PC-3 (cell line): ENCODE measurements around the gene VTA1. TPM values are rescaled to one million over a fixed set of nuclear protein-coding genes. Genes with fewer than 3 reads are reported as not detected.

Experiments used
- ATAC-seq: fragments of 200-7000 bp; cut with Tn5 transposase; 2 replicates; pipeline ENCODE4 v1.9.1; 2020; ENCODE audit warnings: mild to moderate bottlenecking, moderate library complexity
- BruUV-seq: library from RNA; stranded (reverse); fragments of 400-500 nt; replicated peaks from 2 replicates; lab custom pipeline; 2021; lab: Mats Ljungman, UMichigan
- CTCF ChIA-PET: fragments of 300-600 bp; sonication (Branson Sonifier 250); formaldehyde crosslinking; loops from one replicate; lab custom pipeline; 2022; ENCODE audit warnings: antibody characterized with exemption; lab: Charles Lee
- POLR2A ChIA-PET: fragments of 300-600 bp; sonication (Branson Sonifier 250); formaldehyde crosslinking; loops from one replicate; lab custom pipeline; 2022; ENCODE audit warnings: antibody characterized with exemption; ENCODE audit not compliant: unreplicated experiment; lab: Charles Lee
- DNase-seq: peaks from one replicate; pipeline ENCODE4 v3.0.0-alpha.2; 2015
- H2AFZ ChIP-seq: fragments of 300-600 bp; sonication (generic); 2 replicates; pipeline ENCODE4 v1.6.0; 2016; ENCODE audit warnings: antibody characterized with exemption, low read length
- H3F3A ChIP-seq: fragments of 300-600 bp; sonication (generic); one replicate; pipeline ENCODE4 v1.6.0; 2017; ENCODE audit warnings: antibody characterized with exemption, low read length, control low read depth, mild to moderate bottlenecking; ENCODE audit not compliant: unreplicated experiment
- H3K27ac ChIP-seq: fragments of 300-600 bp; sonication (generic); 2 replicates; pipeline ENCODE4 v1.5.1; 2016; ENCODE audit warnings: mild to moderate bottlenecking, low read length
- H3K27me3 ChIP-seq: fragments of 300-600 bp; sonication (generic); 2 replicates; pipeline ENCODE4 v1.6.1; 2016; ENCODE audit warnings: low read length, mixed read lengths
- H3K36me3 ChIP-seq: fragments of 300-600 bp; sonication (generic); 2 replicates; pipeline ENCODE4 v1.6.1; 2016; ENCODE audit warnings: low read depth, mixed run types, low read length, mixed read lengths
- H3K4me1 ChIP-seq: fragments of 300-600 bp; sonication (generic); 2 replicates; pipeline ENCODE4 v1.5.1; 2016; ENCODE audit warnings: low read length; ENCODE audit not compliant: insufficient read depth
- H3K4me2 ChIP-seq: fragments of 300-600 bp; sonication (generic); 2 replicates; pipeline ENCODE4 v1.6.0; 2016; ENCODE audit warnings: low read length
- H3K4me3 ChIP-seq: fragments of 300-600 bp; sonication (generic); 2 replicates; pipeline ENCODE4 v1.5.1; 2016; ENCODE audit warnings: mild to moderate bottlenecking, low read length, mixed read lengths
- H3K79me2 ChIP-seq: fragments of 300-600 bp; sonication (generic); 2 replicates; pipeline ENCODE4 v1.6.1; 2017; ENCODE audit warnings: low read length, mixed read lengths
- H3K9ac ChIP-seq: fragments of 300-600 bp; sonication (generic); 2 replicates; pipeline ENCODE4 v1.6.0; 2016; ENCODE audit warnings: mild to moderate bottlenecking, low read length
- H3K9me2 ChIP-seq: fragments of 300-600 bp; sonication (generic); replicated peaks from 2 replicates; pipeline ENCODE4 v1.6.1; 2016; ENCODE audit warnings: mixed run types, low read length, mixed read lengths
- H3K9me3 ChIP-seq: fragments of 300-600 bp; sonication (generic); 2 replicates; pipeline ENCODE4 v1.6.1; 2016; ENCODE audit warnings: low read length, mixed read lengths
- H4K20me1 ChIP-seq: fragments of 300-600 bp; sonication (generic); 2 replicates; pipeline ENCODE4 v1.6.1; 2016; ENCODE audit warnings: low read length, mixed read lengths
- EZH2 ChIP-seq: fragments of 300-600 bp; sonication (generic); IDR thresholded peaks from one replicate; pipeline ENCODE4 v1.6.1; 2017; ENCODE audit warnings: antibody characterized with exemption, mild to moderate bottlenecking, low read length; ENCODE audit not compliant: unreplicated experiment
- EZH2phosphoT487 ChIP-seq: fragments of 300-600 bp; sonication (generic); IDR thresholded peaks from 2 replicates; pipeline ENCODE4 v1.6.1; 2018; ENCODE audit warnings: mild to moderate bottlenecking, antibody characterized with exemption, low read length, borderline replicate concordance
- intact Hi-C: fragments of 100-400 bp; cut with micrococcal nuclease; formaldehyde crosslinking; loops from 2 replicates; pipeline ENCODE4 v1.9.0; 2023
- total RNA-seq: library from RNA; depleted of rRNA; stranded (reverse); fragments of >200 nt; gene quantifications from 2 replicates; pipeline ENCODE4 v1.2.3, GENCODE V29; 2014
- TF ChIP-seq, protein P1 (sequence below): fragments of 300-600 bp; sonication (generic); conservative IDR thresholded peaks from 2 replicates; pipeline ENCODE4 v1.5.1; 2017; ENCODE audit warnings: antibody characterized with exemption, low read depth, mild to moderate bottlenecking, low read length

The VTA1 gene
- total RNA-seq, 1 experiment from 2014 or later = 38.6 TPM

DNA sequence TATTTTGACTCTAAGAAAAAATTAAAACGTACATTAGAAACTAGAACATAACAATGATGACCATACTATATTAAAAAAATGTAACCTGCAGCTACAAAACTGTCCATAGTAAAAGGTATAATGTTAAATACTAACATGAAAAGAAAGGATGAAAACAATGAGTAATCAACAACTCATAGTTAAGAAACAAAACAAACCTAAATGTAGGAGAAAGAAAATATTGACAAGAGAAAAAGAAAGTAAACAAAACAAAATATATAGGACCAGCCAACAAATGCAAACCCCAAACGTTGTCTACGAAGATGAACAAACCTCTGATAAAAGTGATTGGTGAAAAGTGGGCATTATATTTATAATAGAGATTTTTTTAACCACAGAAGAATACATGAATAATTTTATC, 113.7 kb downstream of the VTA1 start:
- DNase-seq (no peak), ATAC-seq (no peak)
- ChIA-PET POLR2A (no interaction called here), CTCF (no interaction called here)
- no peaks in the 10 kb centered on the region for H3K4me1 ChIP-seq
- no peaks in the 10 kb centered on the region for H3K9me3 ChIP-seq
- no peak overlapping the region for H3K4me3 ChIP-seq
- H3K9ac ChIP-seq = no peak overlapping the region
- TF ChIP-seq, protein P1, sequence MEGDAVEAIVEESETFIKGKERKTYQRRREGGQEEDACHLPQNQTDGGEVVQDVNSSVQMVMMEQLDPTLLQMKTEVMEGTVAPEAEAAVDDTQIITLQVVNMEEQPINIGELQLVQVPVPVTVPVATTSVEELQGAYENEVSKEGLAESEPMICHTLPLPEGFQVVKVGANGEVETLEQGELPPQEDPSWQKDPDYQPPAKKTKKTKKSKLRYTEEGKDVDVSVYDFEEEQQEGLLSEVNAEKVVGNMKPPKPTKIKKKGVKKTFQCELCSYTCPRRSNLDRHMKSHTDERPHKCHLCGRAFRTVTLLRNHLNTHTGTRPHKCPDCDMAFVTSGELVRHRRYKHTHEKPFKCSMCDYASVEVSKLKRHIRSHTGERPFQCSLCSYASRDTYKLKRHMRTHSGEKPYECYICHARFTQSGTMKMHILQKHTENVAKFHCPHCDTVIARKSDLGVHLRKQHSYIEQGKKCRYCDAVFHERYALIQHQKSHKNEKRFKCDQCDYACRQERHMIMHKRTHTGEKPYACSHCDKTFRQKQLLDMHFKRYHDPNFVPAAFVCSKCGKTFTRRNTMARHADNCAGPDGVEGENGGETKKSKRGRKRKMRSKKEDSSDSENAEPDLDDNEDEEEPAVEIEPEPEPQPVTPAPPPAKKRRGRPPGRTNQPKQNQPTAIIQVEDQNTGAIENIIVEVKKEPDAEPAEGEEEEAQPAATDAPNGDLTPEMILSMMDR = no peak
- TF ChIP-seq EZH2phosphoT487 (no peak), EZH2 (no peak)
- no peak overlapping the region for H3K27ac ChIP-seq
- no peaks in the 10 kb centered on the region for H3K27me3 ChIP-seq
- no peak overlapping the region for H3K4me2 ChIP-seq
- BruUV-seq = no TSS peak
- H3K79me2 ChIP-seq = no peaks in the 10 kb centered on the region
- H4K20me1 ChIP-seq = no peaks in the 10 kb centered on the region
- intact Hi-C loops = no loop called here
- no peaks in the 10 kb centered on the region for H3F3A ChIP-seq
- no peaks in the 10 kb centered on the region for H3K9me2 ChIP-seq
- H2AFZ ChIP-seq = no peak overlapping the region
- no peaks in the 10 kb centered on the region for H3K36me3 ChIP-seq

DNA sequence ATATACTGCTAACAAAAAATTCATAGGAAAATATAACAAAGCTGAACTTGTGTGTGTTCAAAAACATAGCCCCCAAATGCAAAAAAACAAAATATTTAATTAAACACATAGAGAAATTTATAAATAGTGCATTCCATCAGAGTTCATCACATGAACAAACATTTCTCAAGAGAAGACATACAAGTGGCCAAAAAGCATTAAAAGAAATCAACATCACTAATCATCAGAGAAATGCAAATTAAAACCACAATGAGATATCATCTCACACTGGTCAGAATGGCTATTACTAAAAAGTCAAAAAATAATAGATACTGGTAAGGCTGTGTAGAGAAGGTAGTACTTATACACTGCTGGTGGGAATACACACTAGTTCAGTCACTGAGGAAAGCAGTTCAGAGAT, 115.2 kb downstream of the VTA1 start:
- no peak for ATAC-seq
- TF ChIP-seq EZH2phosphoT487 (no peak), EZH2 (no peak)
- TF ChIP-seq, protein P1 = no peak
- no peaks in the 10 kb centered on the region for H3K79me2 ChIP-seq
- H3K9me3 ChIP-seq = no peaks in the 10 kb centered on the region
- no TSS peak for BruUV-seq
- DNase-seq = no peak
- no peaks in the 10 kb centered on the region for H3K27me3 ChIP-seq
- ChIA-PET POLR2A (no interaction called here), CTCF (no interaction called here)
- H3K9me2 ChIP-seq = no peaks in the 10 kb centered on the region
- H3F3A ChIP-seq = no peaks in the 10 kb centered on the region
- H3K4me2 ChIP-seq = no peak overlapping the region
- no peak overlapping the region for H2AFZ ChIP-seq
- intact Hi-C loops = no loop called here
- H3K4me1 ChIP-seq = no peaks in the 10 kb centered on the region
- H3K36me3 ChIP-seq = no peaks in the 10 kb centered on the region
- H3K4me3 ChIP-seq = no peak overlapping the region
- no peaks in the 10 kb centered on the region for H4K20me1 ChIP-seq
- no peak overlapping the region for H3K9ac ChIP-seq
- H3K27ac ChIP-seq = no peak overlapping the region

DNA sequence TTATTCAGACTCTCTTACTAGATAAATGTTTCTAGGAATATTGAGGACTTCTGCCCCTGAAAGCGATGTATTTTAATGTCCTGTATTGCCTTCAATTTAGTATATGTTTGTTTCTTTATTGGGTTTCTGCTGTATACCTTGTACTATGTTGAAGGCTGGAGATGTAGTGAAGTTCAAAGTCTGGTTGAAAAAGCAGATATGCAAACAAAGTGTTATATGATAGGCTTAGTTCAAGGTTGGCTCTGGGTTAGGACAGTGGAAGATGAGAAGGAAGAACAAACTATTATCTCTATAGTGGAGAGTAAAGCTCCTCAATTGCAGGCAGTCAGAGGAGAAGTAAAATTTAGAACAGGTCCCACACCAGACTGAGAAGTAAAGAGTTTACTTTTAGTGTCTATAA, 118.4 kb downstream of the VTA1 start:
- H3K4me1 ChIP-seq = no peaks in the 10 kb centered on the region
- H3K4me2 ChIP-seq = no peak overlapping the region
- intact Hi-C loops = no loop called here
- POLR2A ChIA-PET = no interaction called here
- H3K9me3 ChIP-seq = no peaks in the 10 kb centered on the region
- no peaks in the 10 kb centered on the region for H3F3A ChIP-seq
- H3K36me3 ChIP-seq = no peaks in the 10 kb centered on the region
- BruUV-seq = no TSS peak
- H3K9me2 ChIP-seq = no peaks in the 10 kb centered on the region
- H3K27me3 ChIP-seq = no peaks in the 10 kb centered on the region
- CTCF ChIA-PET = no interaction called here
- no peak overlapping the region for H3K4me3 ChIP-seq
- no peak for DNase-seq
- H3K79me2 ChIP-seq = no peaks in the 10 kb centered on the region
- H4K20me1 ChIP-seq = no peaks in the 10 kb centered on the region
- TF ChIP-seq, protein P1 = no peak
- TF ChIP-seq EZH2 = no peak
- no peak overlapping the region for H2AFZ ChIP-seq
- H3K27ac ChIP-seq = no peak overlapping the region
- no peak for ATAC-seq
- no peak overlapping the region for H3K9ac ChIP-seq
